ENCODE results near the gene ATCAY. TPM values are rescaled to one million over a fixed set of nuclear protein-coding genes. Genes with fewer than 3 reads are reported as not detected.
"Not testable (repeated sequence)": the region's sequence is repeated elsewhere in the genome, so short reads cannot be mapped to it uniquely, and the experiment has no call there.

Gene ATCAY
- total RNA-seq, 2 experiments from 2014 or later = not detected

GRCh38 chr19:3890591-3890990, 10.1 kb downstream of the ATCAY start:
- intact Hi-C loops (cut with micrococcal nuclease; ENCODE audit: unreplicated experiment) = no loop called here
- Histone ChIP-seq H3K9me2 (ENCODE audit: insufficient read depth, low read length) (no peaks in the 10 kb centered on the region), H3K36me3 (ENCODE audit: insufficient read depth, low read length) (no peaks in the 10 kb centered on the region), H3K79me2 (ENCODE audit: insufficient read depth, low read depth, low read length) (no peaks in the 10 kb centered on the region), H2AFZ (ENCODE audit: low read length) (no peak overlapping the region), H4K20me1 (ENCODE audit: insufficient read depth, low read length) (no peaks in the 10 kb centered on the region), H3K9me3 (ENCODE audit: low read length) (no peaks in the 10 kb centered on the region), H3K4me3 (ENCODE audit: low read depth, low read length, poor library complexity, severe bottlenecking) (no peak overlapping the region), H3K4me2 (ENCODE audit: low read length) (no peak overlapping the region), H3K27ac (ENCODE audit: low read depth, low read length, poor library complexity, severe bottlenecking) (no peak overlapping the region), H3K4me1 (ENCODE audit: insufficient read depth, low read length, poor library complexity, severe bottlenecking) (no peaks in the 10 kb centered on the region)
- ChIA-PET CTCF (ENCODE audit: unreplicated experiment) (interaction anchor here (0.6 kb wide), 2 partner anchors 57 to 615 kb away, joined by 3 to 4 read pairs; no protein-coding TSS in a partner anchor), POLR2A (no interaction called here)
- DNase-seq (ENCODE audit: low spot score) = no peak
- TF ChIP-seq CTCF (conservative IDR thresholded peaks at IDR 0.05; ENCODE audit: low read length) (no peak), EZH2phosphoT487 (IDR thresholded peaks at IDR 0.05; ENCODE audit: borderline replicate concordance, low read depth, low read length) (no peak)
- no TSS peak for BruUV-seq (replicated peaks)

- no peak overlapping the region for H2AFZ ChIP-seq (ENCODE audit: low read length)
- no peak overlapping the region for H3K27ac ChIP-seq (ENCODE audit: low read depth, low read length, poor library complexity, severe bottlenecking)
- BruUV-seq (replicated peaks) = no TSS peak
- DNase-seq (ENCODE audit: low spot score) = no peak
- no peaks in the 10 kb centered on the region for H3K9me2 ChIP-seq (ENCODE audit: insufficient read depth, low read length)
- H3K9me3 ChIP-seq (ENCODE audit: low read length) = no peaks in the 10 kb centered on the region
- no peaks in the 10 kb centered on the region for H3K4me1 ChIP-seq (ENCODE audit: insufficient read depth, low read length, poor library complexity, severe bottlenecking)
- POLR2A ChIA-PET = no interaction called here
- H3K79me2 ChIP-seq (ENCODE audit: insufficient read depth, low read depth, low read length) = no peaks in the 10 kb centered on the region
- TF ChIP-seq EZH2phosphoT487 (IDR thresholded peaks at IDR 0.05; ENCODE audit: borderline replicate concordance, low read depth, low read length) (no peak), CTCF (conservative IDR thresholded peaks at IDR 0.05; ENCODE audit: low read length) (no peak)
- no peak overlapping the region for H3K4me3 ChIP-seq (ENCODE audit: low read depth, low read length, poor library complexity, severe bottlenecking)
- H4K20me1 ChIP-seq (ENCODE audit: insufficient read depth, low read length) = no peaks in the 10 kb centered on the region
- intact Hi-C loops (cut with micrococcal nuclease; ENCODE audit: unreplicated experiment) = no loop called here
- CTCF ChIA-PET (ENCODE audit: unreplicated experiment) = no interaction called here
- no peak overlapping the region for H3K4me2 ChIP-seq (ENCODE audit: low read length)
- no peaks in the 10 kb centered on the region for H3K36me3 ChIP-seq (ENCODE audit: insufficient read depth, low read length)
Observed at GRCh38 chr19:3893509-3894179, 13.2 kb downstream of the ATCAY start.

- H3K79me2 ChIP-seq (ENCODE audit: insufficient read depth, low read depth, low read length); H3K9me3 ChIP-seq (ENCODE audit: low read length); DNase-seq (ENCODE audit: low spot score); intact Hi-C loops (cut with micrococcal nuclease; ENCODE audit: unreplicated experiment); H3K4me3 ChIP-seq (ENCODE audit: low read depth, low read length, poor library complexity, severe bottlenecking); CTCF ChIA-PET (ENCODE audit: unreplicated experiment); H3K9me2 ChIP-seq (ENCODE audit: insufficient read depth, low read length); H3K36me3 ChIP-seq (ENCODE audit: insufficient read depth, low read length); H3K4me2 ChIP-seq (ENCODE audit: low read length); H2AFZ ChIP-seq (ENCODE audit: low read length); H3K27ac ChIP-seq (ENCODE audit: low read depth, low read length, poor library complexity, severe bottlenecking); BruUV-seq (replicated peaks); H4K20me1 ChIP-seq (ENCODE audit: insufficient read depth, low read length); H3K4me1 ChIP-seq (ENCODE audit: insufficient read depth, low read length, poor library complexity, severe bottlenecking): not testable (repeated sequence)
- POLR2A ChIA-PET = interaction anchor here (0.6 kb wide), 1 partner anchor 1691 kb away, joined by 3 read pairs; no protein-coding TSS in a partner anchor
Observed at GRCh38 chr19:3894959-3895358, 14.5 kb downstream of the ATCAY start.

All from OCI-LY7 (cell line).